Neural cell (in vitro differentiated cells): ENCODE measurements around the gene TAF3. TPM values are rescaled to one million over a fixed set of nuclear protein-coding genes. Genes with fewer than 3 reads are reported as not detected.
"Not testable (repeated sequence)": the region's sequence is repeated elsewhere in the genome, so short reads cannot be mapped to it uniquely, and the experiment has no call there.

Source experiments
- H2AFZ ChIP-seq: fragments of 200-600, 300-800 bp; sonication (generic), shearing (Covaris generic); 2 replicates; pipeline ENCODE4 v1.6.0; 2014; ENCODE audit warnings: low read depth, mild to moderate bottlenecking, antibody characterized with exemption, low read length, moderate library complexity
- H3F3A ChIP-seq: fragments of 200-600 bp; shearing (Covaris generic); 2 replicates; pipeline ENCODE4 v1.6.1; 2016; ENCODE audit warnings: mild to moderate bottlenecking, moderate library complexity, mixed read lengths, antibody characterized with exemption, low read length; ENCODE audit not compliant: insufficient read depth, poor library complexity, severe bottlenecking
- H3K27ac ChIP-seq: fragments of 200-600, 300-800 bp; sonication (generic), shearing (Covaris generic); 2 replicates; pipeline ENCODE4 v1.5.1; 2014; ENCODE audit warnings: mild to moderate bottlenecking, low read length, moderate library complexity
- H3K27me3 ChIP-seq: fragments of 300-800, 200-600 bp; sonication (generic), shearing (Covaris generic); 2 replicates; pipeline ENCODE4 v1.6.0; 2014; ENCODE audit warnings: mild to moderate bottlenecking, low read depth, low read length, moderate library complexity; ENCODE audit not compliant: insufficient read depth
- H3K36me3 ChIP-seq: fragments of 300-800, 200-600 bp; sonication (generic), shearing (Covaris generic); 2 replicates; pipeline ENCODE4 v1.5.1; 2014; ENCODE audit warnings: mild to moderate bottlenecking, antibody characterized with exemption, low read length, moderate library complexity; ENCODE audit not compliant: insufficient read depth
- H3K4me2 ChIP-seq: fragments of 300-800, 200-600 bp; sonication (generic), shearing (Covaris generic); 2 replicates; pipeline ENCODE4 v1.6.0; 2014; ENCODE audit warnings: mild to moderate bottlenecking, low read length
- H3K4me3 ChIP-seq: fragments of 300-800, 200-600 bp; sonication (generic), shearing (Covaris generic); 2 replicates; pipeline ENCODE4 v1.5.1; 2014; ENCODE audit warnings: mild to moderate bottlenecking, low read length, moderate library complexity
- H3K79me2 ChIP-seq: fragments of 200-600 bp; shearing (Covaris generic); replicated peaks from 2 replicates; pipeline ENCODE4 v1.6.0; 2014; ENCODE audit warnings: mild to moderate bottlenecking, low read length, moderate library complexity; ENCODE audit not compliant: insufficient read depth
- H3K9ac ChIP-seq: fragments of 300-800, 200-600 bp; sonication (generic), shearing (Covaris generic); 2 replicates; pipeline ENCODE4 v1.6.1; 2016; ENCODE audit warnings: mild to moderate bottlenecking, low read length, mixed read lengths
- H3K9me2 ChIP-seq: fragments of 200-600 bp; shearing (Covaris generic); 2 replicates; pipeline ENCODE4 v1.6.1; 2016; ENCODE audit warnings: mild to moderate bottlenecking, low read length, mixed read lengths; ENCODE audit not compliant: insufficient read depth
- H3K9me3 ChIP-seq: fragments of 200-600, 300-800 bp; sonication (generic), shearing (Covaris generic); 2 replicates; pipeline ENCODE4 v1.6.1; 2016; ENCODE audit warnings: mild to moderate bottlenecking, mixed run types, low read length, moderate library complexity, mixed read lengths
- H4K20me1 ChIP-seq: fragments of 200-600 bp; shearing (Covaris generic); 2 replicates; pipeline ENCODE4 v1.6.1; 2016; ENCODE audit warnings: mild to moderate bottlenecking, mixed run types; ENCODE audit not compliant: insufficient read depth
- EP300 ChIP-seq: fragments of 450-650 bp; conservative IDR thresholded peaks from 2 replicates; pipeline ENCODE4 v1.6.1; 2014; ENCODE audit warnings: antibody characterized with exemption, mild to moderate bottlenecking, moderate library complexity; ENCODE audit not compliant: poor library complexity, severe bottlenecking
- EZH2 ChIP-seq: fragments of 200-600, 300-800 bp; shearing (Covaris generic), sonication (generic); IDR thresholded peaks from 2 replicates; pipeline ENCODE4 v1.6.1; 2014; ENCODE audit warnings: antibody characterized with exemption, low read length, borderline replicate concordance, mild to moderate bottlenecking; ENCODE audit not compliant: insufficient read depth, poor library complexity, severe bottlenecking
- MXI1 ChIP-seq: fragments of 450-650 bp; conservative IDR thresholded peaks from 2 replicates; pipeline ENCODE4 v1.6.1; 2014; ENCODE audit warnings: antibody characterized with exemption, mild to moderate bottlenecking; ENCODE audit not compliant: poor library complexity, severe bottlenecking
- POLR2AphosphoS5 ChIP-seq: IDR thresholded peaks from 2 replicates; pipeline ENCODE4 v1.6.1; 2012
- RAD21 ChIP-seq: fragments of 450-650 bp; conservative IDR thresholded peaks from 2 replicates; pipeline ENCODE4 v1.6.1; 2014; ENCODE audit warnings: antibody characterized with exemption, mild to moderate bottlenecking, moderate library complexity
- SMC3 ChIP-seq: fragments of 450-650 bp; conservative IDR thresholded peaks from 2 replicates; pipeline ENCODE4 v1.6.1; 2014; ENCODE audit warnings: antibody characterized with exemption, mild to moderate bottlenecking, moderate library complexity; ENCODE audit not compliant: poor library complexity
- TAF1 ChIP-seq: IDR thresholded peaks from 2 replicates; pipeline ENCODE4 v1.6.1; 2012; ENCODE audit warnings: low read depth
- polyA plus RNA-seq: library from polyadenylated mRNA; depleted of rRNA; stranded (reverse); fragments of >200 nt; gene quantifications from 2 replicates; pipeline ENCODE4 v1.2.3, GENCODE V29; 2014
- TF ChIP-seq, protein P1 (sequence below): IDR thresholded peaks from 2 replicates; pipeline ENCODE4 v1.6.1; 2012; ENCODE audit warnings: borderline replicate concordance
- TF ChIP-seq, protein P2 (sequence below): fragments of 450-650 bp; IDR thresholded peaks from 2 replicates; pipeline ENCODE4 v1.5.1; 2014; ENCODE audit warnings: antibody characterized with exemption, mild to moderate bottlenecking, moderate library complexity; ENCODE audit not compliant: poor library complexity, severe bottlenecking

TAF3 gene
- polyA plus RNA-seq, 1 donor from 2014 or later, result 2.0 TPM

DNA sequence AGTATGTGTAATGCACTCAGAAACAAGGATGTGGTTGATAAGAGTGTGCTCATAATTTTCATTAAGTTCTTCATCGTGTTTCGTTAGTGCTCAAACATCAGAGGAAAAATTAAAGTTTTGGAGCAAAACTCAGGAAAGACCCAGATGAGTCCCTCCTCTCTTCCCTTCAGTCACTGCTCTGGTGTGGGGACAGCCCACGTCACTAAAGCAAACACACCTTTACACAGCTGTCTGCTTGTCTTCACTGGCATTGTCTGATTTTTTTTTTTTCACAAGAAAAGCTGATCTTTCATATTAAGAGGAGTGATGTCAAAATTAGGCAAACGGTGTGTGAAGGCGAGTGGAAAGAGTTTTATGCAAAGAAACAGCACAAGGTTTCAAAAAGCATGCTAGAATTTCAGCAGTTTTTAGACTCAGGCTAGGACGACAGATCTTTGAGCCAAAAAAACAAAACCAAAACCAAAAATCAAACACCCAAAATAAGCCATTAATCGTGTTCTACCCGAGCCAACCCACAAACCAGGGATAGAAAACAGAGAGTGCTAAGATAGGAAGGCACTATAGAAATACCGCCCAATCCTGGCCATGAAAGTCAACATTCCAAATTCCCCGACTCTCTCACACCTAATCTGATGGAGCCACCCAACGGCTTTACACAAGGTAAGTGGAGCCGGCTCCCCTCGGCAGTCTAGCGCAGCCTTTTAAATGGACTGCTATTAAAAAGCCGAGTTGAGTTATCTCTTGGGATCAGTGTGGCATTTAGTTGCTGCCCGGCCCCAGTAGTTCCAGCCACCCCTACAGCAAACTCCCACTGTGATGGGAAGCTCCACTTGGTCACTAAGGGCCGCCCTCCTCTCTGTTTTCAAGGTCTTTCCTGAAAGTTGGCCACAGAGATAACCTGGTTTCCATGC lies 208.3 kb downstream of the TAF3 start:
- Histone ChIP-seq H3K27ac (no peak overlapping the region), H2AFZ (no peak overlapping the region), H3F3A (no peaks in the 10 kb centered on the region), H3K27me3 (peaks cover 11% of the 10 kb centered on the region), H4K20me1 (no peaks in the 10 kb centered on the region), H3K9me2 (no peaks in the 10 kb centered on the region), H3K9me3 (no peaks in the 10 kb centered on the region), H3K4me2 (no peak overlapping the region), H3K36me3 (no peaks in the 10 kb centered on the region), H3K9ac (no peak overlapping the region), H3K79me2 (no peaks in the 10 kb centered on the region), H3K4me3 (no peak overlapping the region)
- TF ChIP-seq EZH2 (no peak), SMC3 (no peak), POLR2AphosphoS5 (no peak), EP300 (no peak), MXI1 (no peak), RAD21 (no peak), TAF1 (no peak)
- TF ChIP-seq, protein P1, sequence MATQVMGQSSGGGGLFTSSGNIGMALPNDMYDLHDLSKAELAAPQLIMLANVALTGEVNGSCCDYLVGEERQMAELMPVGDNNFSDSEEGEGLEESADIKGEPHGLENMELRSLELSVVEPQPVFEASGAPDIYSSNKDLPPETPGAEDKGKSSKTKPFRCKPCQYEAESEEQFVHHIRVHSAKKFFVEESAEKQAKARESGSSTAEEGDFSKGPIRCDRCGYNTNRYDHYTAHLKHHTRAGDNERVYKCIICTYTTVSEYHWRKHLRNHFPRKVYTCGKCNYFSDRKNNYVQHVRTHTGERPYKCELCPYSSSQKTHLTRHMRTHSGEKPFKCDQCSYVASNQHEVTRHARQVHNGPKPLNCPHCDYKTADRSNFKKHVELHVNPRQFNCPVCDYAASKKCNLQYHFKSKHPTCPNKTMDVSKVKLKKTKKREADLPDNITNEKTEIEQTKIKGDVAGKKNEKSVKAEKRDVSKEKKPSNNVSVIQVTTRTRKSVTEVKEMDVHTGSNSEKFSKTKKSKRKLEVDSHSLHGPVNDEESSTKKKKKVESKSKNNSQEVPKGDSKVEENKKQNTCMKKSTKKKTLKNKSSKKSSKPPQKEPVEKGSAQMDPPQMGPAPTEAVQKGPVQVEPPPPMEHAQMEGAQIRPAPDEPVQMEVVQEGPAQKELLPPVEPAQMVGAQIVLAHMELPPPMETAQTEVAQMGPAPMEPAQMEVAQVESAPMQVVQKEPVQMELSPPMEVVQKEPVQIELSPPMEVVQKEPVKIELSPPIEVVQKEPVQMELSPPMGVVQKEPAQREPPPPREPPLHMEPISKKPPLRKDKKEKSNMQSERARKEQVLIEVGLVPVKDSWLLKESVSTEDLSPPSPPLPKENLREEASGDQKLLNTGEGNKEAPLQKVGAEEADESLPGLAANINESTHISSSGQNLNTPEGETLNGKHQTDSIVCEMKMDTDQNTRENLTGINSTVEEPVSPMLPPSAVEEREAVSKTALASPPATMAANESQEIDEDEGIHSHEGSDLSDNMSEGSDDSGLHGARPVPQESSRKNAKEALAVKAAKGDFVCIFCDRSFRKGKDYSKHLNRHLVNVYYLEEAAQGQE, result no peak
- TF ChIP-seq, protein P2, sequence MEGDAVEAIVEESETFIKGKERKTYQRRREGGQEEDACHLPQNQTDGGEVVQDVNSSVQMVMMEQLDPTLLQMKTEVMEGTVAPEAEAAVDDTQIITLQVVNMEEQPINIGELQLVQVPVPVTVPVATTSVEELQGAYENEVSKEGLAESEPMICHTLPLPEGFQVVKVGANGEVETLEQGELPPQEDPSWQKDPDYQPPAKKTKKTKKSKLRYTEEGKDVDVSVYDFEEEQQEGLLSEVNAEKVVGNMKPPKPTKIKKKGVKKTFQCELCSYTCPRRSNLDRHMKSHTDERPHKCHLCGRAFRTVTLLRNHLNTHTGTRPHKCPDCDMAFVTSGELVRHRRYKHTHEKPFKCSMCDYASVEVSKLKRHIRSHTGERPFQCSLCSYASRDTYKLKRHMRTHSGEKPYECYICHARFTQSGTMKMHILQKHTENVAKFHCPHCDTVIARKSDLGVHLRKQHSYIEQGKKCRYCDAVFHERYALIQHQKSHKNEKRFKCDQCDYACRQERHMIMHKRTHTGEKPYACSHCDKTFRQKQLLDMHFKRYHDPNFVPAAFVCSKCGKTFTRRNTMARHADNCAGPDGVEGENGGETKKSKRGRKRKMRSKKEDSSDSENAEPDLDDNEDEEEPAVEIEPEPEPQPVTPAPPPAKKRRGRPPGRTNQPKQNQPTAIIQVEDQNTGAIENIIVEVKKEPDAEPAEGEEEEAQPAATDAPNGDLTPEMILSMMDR, result no peak

DNA sequence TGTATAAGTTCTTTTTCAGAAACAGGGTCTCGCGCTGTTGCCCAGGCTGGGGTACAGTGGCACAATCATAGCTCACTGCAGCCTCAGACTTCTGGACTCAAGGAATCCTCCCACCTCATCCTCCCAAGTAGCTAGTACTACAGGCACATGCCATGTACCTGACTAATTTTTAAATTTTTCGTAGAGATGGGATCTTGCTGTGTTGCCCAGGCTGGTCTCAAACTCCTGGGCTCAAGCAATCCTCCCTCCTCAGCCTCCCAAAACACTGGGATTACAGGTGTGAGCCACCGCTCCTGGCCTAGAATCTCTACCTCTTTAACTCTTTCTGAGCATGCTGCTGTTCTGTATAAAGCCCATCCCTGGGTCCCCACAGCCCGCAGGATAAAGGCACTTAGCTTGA lies 212.9 kb downstream of the TAF3 start:
- H3K36me3 ChIP-seq, H3K4me3 ChIP-seq, H4K20me1 ChIP-seq, H3K79me2 ChIP-seq, H3K27ac ChIP-seq, H3F3A ChIP-seq, H3K9me3 ChIP-seq, H3K9me2 ChIP-seq, H2AFZ ChIP-seq, H3K4me2 ChIP-seq, H3K9ac ChIP-seq: not testable (repeated sequence)
- peaks cover 57% of the 10 kb centered on the region for H3K27me3 ChIP-seq
